NT2/D1 (cell line): Measurements from ENCODE around the gene NFIA.

Experiments
- SUZ12 ChIP-seq: IDR thresholded peaks from 2 replicates; pipeline ENCODE4 v1.6.1; 2011; ENCODE audit not compliant: insufficient read length, insufficient read depth; ENCODE audit errors: extremely low read depth
- YY1 ChIP-seq: IDR thresholded peaks from 2 replicates; pipeline ENCODE4 v1.6.1; 2011; ENCODE audit not compliant: insufficient read length, insufficient read depth
- ZNF274 ChIP-seq: IDR thresholded peaks from 2 replicates; pipeline ENCODE4 v1.6.1; 2011; ENCODE audit warnings: mild to moderate bottlenecking, low read depth, low read length

DNA sequence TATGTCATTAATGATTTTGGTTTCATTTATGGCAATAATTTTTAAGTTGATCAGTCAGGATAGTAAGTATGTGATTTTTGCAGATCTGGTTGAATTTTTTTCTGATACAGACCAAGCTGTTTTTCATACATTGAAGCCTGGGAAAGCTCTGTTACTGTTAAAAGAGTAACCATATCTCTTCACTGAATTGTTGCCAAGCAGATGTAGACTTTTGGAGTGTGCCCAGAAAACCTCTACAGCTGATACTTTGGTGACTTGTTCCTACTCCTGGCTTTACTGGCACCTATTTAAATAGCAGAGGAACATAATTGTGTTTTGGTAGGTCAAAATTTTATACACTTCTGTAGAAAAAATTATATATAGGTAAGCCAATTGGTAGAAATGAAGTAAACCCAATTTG, 49.4 kb downstream of the NFIA start:
- no peak for TF ChIP-seq ZNF274
- no peak for TF ChIP-seq SUZ12
- no peak for TF ChIP-seq YY1
